CD4-positive, alpha-beta T cell treated with Interleukin-1 beta for 1 hour (primary cell): ENCODE data around the gene KLHL22.
"Not testable (repeated sequence)": the region's sequence is repeated elsewhere in the genome, so short reads cannot be mapped to it uniquely, and the experiment has no call there.

Experiments used
- DNase-seq, 2 donors: peaks; one replicate each; pipeline ENCODE4 v3.0.0-alpha.2; 2020 to 2022

The KLHL22 gene

DNA sequence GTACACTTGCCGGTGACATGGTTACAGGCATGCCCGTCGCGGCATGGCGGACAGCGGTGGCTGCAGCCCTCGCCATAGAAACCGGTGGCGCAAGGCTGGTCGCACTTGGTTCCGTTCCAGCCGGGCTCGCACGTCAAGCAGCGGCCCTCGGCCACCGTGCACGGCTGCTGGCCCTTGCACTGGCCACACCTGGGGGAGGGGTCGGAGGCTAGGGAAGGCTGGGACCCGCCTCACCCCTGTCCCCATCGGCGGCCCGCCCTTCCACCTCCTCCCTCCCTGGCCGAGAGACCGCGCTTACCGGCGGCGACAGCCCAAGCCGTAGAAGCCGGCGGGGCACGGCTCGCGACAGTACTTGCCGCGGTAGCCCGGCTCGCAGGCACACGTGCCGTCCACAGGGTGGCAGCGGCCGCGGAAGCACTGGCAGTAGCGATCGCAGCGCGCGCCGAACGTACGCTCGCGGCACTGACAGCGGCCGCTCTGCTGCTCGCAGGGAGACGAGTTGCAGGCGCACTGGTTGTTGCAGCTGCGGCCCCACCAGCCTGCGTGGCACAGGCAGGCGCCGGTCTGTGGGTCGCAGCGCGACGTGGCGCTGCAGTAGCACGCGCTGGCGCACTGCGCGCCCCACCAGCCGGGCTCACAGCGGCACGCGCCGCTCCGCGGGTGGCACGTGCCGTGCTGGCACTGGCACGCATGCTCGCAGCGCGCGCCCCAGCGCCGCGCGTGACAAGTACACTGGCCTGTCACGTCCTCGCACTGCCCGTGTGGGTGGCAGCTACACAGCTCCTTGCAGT, 64.7 kb downstream of the KLHL22 start:
- peak; percentile 60 to 65 for DNase-seq

DNA sequence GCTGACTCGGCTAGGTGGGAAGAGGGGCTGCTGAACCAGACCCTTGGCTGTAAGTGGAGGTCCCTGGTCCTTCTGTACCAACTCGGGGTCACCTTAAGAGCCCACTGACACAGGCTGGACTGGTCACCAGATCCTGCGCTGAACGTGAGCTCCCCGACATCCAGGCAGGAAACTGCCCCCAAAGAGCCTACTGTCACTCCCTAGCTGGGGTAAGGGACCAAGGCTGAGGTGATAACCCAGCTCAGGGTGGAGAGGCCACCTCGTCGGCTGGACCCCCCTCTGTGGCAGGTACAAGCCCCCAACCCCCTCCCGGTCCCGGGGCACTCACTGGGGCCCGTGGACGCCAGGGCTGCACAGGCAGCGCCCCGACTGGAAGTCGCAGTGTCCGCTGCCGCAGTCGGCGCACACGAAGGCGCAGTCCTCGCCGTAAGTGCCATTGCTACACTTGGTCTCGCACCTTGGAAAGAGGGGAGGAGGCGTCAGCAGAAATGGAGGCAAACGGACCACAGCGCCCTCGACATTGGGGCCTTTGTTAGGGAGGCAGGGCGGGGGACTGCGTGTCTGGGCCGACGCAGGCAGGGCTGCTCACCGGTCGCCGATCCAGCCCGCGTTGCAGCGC, 65.4 kb downstream of the KLHL22 start:
- peak in 1 of 2 donors; percentile 22 for DNase-seq

DNA sequence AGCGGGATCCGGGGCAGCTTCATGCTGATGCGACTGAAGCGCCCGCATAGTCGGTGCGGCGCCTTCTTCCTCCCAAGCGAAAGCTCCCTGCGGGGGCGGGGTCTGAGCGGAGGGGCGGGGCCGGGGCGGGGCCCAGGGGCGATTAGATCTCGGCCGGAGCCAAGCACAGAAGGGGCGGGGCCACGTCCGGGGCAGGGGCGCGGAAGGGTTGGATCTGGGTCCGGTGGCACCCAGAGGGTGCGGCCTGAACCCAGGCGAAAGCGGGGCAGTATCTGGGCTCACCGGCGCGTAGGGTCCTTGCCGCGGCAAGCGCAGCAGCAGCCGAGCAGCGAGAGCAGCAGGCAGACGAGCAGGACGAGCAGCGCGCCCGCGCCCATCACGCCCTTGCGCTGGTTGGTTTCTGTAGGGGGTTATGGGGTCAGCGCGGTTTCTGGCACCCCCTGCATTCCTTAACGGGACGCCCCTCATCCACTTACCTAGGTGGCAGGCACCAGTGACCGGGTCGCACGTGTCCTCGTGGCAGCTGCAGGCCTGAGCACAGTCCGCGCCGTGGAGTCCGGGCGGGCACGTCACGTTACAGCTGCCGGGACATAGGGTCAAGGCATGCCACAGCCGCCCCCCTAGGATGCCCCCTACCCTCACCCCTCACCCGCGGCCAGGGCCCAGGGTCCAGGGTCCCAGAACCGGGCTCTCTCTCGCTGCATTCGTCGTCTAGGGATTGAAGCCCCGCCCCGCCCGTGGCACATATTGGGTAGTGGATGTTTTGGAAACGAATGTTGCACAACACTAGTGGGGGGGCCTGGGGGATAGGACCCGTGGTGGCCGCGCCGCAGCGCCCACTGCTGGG, 66.1 kb downstream of the KLHL22 start:
- peak; percentile 82 to 85 for DNase-seq

DNA sequence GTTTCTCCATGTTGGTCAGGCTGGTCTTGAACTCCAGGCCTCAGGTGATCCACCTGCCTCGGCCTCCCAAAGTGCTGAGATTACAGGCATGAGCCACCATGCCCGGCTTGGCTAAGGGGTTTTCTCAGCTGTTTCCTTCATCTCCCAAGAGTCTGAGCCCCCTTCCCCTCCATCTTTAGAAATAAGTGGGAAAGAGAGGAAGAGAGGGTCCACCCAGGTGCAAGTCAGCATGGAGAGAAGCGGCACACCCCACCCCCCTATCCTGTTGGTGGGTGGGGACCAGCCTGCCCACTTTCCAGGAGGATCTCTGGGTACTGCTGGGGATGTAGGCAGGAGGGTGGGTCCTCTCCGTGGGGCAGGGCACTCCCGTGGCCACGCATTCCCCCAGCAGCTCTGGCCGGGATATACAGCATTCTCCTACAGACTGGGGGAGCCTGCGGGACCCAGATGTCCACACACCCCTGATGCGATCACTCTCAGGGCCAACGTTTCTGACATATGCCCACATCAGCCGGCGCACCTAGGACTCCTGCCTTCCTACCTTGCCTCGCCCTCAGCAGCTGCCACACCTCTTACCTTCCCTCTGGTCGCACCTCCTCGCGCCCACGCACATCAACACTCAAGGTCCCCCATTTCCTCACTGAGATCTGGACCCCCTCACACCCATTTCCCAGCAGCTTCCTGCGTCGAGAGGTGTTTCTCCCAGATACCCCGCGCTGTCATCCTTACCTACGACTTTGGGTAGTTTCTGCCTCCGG, 66.9 kb downstream of the KLHL22 start:
- no peak for DNase-seq

DNA sequence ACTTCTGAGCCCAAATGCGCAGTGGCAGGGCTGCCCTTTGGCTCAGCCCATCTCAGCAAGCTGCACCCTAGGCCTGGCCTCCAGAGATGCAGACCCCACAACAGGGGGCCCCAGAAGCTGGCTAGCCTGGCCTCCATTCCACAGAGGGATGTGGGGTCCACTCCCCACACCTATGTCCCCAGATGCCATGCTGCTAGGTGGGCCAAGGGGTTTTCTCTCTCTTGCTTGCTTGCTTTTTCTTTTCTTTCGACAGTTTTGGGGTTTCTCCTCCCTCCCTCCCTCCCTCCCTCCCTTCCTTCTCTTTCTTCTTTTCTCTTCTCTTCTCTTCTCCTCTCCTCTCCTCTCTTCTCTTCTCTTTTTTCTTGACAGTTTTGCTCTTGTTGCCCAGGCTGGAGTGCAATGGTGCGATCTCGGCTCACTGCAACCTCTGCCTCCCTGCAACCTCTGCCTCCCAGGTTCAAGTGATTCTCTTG, 67.6 kb downstream of the KLHL22 start:
- DNase-seq, result no peak

DNA sequence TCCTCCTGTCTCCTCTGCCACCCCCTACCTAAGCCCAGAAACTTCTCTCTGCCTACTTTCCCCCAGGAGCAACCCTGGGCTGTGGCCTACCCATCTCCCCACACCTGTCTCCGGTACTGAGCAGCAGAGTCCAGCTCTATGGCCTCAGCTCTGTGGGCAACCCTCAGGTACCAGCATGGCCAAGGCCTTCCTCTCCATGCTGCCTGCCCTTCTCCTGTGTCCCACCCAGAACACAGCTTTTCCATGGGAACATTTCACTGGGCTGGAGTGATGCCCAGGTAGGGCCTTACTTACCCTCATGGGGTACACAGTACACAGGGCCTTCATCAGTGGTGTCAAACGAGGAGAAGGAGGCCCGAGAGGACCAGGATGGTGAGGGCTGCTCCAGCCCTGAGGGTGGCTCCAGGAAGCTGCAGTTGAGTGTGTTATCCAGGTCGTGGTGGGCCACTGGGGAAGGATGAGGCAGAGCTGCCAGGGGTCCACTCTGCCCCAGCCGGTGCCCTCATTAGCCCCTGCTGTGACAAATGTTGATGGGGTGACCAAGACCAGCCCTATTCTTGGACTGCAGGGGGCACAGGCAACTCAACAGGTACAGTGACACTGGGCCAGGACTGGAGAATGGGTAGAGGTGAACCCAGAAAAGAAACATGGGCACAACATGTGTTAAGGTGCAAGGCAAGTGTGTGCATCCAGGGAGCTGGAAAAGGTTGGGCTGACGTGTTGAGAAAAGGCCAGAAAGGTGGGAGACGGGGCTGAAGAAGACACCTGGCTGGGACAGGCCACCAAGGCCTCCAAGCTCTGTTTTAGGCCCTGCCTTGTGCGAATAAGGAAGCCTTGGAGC, 68.3 kb downstream of the KLHL22 start:
- no peak for DNase-seq

DNA sequence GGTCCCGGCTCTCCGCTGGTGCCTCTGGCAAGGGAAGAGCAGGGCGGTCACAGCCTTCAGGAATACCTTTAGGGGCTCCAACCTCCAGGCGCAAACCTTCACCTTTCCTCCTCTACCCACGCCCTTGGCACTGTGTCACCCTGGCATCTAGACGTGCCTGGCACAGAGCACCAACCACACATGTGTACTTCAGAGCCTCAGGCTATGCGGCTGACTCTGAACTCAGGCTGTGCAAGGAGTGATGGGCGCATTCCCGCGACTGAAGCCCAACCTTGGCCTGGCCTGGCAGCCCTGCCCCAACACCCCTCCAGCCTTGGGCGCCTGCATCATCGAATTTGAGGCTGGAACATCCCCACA, 69.4 kb downstream of the KLHL22 start:
- DNase-seq, result no peak

DNA sequence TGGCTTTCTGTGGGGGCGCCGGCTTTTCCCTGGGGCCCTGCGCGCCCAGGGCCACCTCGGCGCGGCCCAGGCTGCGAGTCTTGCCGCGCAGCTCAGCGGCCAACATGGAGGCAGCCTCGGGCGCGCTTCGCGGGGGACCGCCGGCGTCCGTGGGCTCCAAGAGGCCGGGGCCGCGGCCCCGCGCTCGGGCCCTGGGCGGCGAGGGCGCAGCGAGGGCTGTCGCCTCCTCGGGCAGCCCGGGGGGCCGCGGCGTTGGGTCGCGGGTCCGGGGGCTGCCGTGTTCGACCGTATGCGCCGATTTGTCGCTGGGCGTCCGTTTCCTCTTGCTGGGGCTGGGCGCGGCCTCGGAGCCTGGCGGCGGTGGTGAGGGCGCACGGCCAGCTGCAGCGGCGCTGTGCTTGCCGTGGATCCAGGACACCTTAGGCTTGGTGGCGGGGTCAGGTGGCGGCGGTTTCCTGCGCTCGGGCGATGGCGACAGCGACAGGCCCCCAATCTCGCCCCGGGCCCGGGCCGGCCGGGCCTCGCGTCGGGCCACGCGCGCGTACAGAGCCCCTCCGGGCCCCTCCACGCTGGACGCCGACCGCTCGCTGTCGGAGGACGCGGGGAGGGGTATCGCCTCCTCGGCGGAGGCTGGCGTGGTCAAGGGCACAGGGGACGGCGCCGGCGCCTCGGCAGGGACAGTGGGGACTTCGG, 69.9 kb downstream of the KLHL22 start:
- DNase-seq, result no peak

DNA sequence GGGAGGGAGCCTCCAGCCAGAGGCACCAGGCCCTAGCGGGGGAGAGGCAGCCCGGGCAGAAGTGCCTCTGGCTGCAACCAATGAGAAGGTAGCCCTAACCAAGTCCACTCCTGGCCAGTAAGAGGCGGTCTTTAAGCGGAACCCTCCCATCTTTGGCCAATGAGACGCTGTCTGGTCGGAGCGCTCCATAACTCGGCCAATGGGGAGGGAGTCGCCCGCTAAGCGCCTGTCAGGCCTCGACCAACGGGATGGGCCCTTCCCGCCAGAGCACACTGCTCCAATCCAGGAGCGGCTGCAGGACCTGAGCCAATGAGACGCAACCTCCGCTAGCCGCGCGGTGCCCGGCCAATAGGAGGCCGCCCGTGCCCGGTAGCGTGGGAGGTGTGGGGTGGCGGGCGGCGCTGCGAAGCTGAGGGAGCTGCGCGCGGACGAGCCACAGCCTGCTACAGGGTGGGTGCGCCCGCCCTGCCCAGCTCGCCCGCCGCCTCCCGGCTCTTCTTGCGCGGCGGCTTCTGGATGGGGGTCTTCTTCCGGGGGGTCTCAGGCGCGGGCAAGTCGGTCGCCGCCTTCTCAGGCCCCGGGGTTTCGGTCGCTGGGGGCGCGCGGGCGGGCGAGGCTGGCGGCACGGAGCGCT, 70.5 kb downstream of the KLHL22 start:
- DNase-seq, result no peak

DNA sequence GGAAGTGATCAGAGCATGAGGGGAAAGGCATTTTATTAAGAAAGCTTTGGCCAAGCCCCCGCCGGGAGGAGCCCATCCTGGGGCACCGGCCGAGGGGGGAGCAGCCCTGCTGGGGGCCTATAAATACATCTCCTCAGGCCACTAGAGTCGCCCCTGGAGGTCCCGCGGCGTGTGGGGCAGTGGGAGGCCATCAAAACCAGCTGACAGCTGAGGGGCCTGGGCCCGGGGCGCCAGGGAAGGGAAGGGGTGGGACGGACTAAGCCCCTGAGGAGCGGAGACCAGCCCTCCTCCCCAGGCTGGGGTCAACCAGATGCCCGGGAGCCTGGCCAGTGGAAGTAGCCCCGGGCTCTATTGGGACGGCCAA, 71.0 kb downstream of the KLHL22 start:
- no peak for DNase-seq

DNA sequence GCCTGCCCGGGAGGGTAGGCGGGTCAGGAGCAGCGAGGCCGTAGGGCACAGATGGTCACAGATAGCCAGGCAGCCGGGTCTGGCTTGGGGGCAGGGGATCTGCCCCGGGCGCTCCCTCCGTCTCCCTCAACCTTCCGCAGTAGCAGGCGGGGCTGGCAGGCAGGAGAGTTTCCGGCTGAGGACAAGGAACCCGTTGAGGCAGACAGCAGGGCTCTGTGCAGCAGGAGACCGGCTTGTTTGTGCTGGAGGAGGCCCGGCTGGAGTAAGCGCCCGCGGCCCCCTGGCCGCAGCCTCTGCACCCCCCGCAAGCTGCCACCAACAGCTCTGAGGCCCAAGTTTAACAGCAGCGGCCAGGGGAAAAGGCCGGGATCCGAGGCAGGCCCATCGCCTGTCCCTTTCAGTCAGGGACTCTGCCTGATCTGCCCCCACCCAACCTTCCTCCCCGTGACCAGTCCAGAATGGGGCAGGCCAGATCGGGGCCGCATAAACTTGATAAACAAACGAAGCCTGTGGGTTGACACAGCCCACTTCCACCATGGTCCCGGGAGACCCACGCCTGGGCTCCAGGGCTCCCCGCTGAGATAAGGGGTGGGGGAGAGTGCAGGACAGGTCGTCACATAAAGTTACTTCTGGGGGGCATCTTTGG, 71.6 kb downstream of the KLHL22 start:
- no peak for DNase-seq

DNA sequence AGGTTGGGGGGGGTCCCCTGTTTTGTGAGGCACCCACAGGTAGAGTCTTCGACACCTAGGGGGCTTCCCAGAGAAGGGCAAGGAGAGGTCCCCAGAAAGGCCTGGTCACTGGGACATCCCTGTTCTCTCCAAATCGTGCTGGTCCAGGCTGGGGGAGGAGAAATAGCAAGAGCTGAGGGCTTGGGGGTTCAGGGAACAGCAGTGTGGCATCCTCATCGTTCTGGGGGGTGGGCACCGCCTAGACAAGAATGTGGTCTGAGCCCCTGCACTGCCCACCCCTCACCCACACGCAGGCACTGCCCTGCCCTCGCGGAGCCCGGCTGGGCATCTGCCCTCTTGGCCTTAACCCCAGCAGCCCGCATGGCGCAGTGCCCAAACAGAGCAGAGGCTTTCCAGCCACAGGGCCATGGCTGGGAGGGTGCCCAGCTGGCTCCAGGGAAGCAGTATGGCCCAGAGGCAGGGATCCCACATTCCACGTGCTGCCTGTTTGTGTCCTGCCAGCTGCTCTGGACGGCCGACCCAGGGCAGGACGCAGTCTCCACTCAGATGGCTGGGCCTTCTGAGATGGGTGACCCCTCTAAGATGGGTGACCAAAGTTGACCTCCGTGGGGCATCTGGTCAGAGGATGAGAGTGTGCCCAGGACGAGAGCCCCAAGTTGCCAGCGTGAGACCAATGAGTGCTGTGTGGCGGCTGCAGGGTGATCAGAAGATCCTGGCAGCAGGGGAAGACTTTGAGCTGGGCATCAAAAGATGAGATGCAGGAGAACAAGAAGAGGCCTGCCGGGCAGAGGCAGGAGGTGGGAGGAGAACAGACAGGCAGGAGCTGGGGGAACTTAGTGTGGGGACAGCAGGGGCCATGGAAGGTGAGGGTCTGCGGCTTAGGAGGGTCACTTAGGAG, 72.3 kb downstream of the KLHL22 start:
- no peak for DNase-seq

DNA sequence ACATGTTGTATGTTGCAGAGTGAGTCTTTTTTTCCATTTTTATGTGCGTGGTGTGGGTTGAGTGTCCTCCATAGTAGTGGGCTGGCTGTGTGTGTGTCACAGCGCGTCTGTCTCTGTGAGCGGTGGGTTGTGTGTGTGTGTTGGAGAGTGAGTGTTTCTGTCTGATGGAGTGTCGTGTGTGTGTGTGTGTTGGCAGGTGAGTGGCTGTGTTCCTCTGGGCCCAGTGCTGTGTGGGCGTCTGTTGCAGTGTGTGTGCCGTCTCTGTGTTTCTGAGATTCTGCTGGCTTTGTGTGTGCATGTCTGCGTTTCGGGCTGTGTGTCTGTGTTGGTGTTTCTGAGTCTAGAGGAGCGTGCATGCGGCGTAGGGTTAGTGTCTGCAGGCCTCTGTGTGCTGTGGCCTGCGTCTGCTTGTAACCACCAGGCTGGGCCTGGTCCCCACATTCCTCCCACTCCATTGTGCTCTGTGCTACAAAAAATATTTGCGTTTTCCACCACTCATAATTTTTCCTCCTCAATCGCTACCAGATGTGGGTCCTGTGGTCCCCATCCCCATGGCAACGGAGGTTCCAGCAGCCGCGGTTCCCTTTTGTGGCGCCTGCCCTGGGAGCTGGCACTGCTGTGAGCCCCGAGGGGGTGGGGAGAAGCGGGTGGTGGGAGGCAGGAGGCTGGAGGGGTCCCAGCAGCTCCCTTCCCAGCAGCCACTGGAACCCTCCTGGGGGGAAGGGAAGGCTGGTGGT, 73.2 kb downstream of the KLHL22 start:
- DNase-seq, result no peak

DNA sequence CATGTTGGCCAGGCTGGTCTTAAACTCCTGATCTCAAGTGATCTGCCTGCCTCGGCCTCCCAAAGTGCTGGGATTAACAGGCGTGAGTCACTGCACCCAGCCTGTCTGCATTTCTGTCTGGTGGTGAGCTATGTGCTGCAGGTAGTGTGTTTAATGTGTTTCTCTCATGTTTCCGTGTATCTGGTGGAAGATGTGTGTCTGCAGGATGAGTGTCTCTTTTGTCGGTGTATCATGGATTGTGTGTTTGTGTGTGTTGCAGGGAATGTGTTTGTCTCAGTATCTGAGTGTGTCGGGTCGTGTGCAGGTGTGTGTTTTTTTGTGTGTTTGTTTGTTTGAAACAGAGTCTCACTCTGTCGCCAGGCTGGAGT, 74.1 kb downstream of the KLHL22 start:
- no peak for DNase-seq

DNA sequence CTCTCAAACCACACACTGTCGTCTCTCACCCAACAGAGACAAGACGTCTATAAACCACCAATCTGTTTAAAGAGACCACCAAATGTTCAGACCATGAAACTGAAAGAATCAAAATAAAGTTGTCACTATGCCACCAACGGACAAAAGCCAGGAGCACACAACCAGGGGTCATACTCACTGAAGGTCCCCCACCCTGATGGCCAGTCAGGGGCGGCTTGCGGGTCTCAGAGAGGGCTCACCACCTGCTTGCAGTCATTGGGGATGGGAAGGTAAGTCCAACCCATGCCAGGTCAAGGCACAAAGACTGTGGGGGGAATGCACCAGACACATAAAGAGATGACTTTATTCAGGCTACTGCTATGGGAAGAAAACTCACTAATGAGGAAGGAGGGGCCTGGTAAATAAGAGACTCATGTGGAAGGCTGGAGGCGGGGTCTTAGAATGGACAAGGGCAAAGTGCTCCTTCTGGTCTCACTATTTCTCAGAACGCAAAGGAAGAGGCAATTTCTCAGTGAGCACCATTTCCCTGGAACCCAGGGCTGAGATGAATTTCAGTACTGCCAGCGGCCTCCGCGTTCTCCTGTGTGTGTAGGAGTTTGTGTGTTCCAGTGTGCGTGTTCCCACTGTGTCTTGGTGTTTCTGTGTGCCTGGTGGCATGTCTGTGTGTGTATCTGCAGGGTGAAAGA, 75.3 kb downstream of the KLHL22 start:
- no peak for DNase-seq

DNA sequence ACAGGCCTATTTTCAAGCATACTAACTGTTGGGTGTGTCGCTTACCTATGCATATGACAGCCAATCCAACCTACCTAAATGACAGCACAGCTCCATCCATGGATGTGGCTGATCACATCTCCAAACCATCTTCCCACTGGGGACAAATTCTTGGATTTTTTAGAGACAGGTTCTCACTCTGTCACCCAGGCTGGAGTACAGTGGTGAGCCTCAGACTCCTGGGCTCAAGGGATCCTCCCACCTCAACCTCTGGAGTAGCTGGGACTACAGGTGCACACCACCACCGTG, 76.0 kb downstream of the KLHL22 start:
- no peak for DNase-seq

DNA sequence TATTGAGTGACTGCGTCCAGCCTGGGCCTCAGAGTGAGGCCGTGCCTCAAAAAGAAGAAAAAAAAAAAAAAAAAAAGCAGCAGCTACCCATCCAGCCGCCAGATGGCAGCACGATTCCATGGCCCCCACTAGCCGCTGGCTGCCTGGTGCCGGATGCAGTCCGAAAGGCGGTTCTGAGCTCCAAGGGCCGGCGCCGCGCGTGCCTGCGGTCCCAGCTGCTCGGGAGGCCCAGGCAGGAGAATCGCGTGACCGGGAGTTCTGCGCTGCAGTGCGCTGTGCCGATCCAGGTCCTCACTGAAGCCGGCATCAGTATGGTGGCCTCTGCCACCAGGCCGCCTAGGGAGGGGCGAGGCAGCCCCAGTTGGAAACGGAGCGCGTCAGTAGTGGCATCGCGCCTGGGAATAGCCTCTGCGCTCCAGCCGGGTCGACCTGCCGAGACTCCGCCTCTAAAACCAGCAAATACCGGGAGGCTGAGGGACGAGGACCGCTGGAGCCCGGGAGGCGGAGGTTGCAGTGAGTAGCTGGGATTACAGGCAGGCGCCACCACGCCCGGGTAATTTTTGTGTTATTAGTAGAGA, 77.3 kb downstream of the KLHL22 start:
- DNase-seq, result peak; percentile 77 to 78

DNA sequence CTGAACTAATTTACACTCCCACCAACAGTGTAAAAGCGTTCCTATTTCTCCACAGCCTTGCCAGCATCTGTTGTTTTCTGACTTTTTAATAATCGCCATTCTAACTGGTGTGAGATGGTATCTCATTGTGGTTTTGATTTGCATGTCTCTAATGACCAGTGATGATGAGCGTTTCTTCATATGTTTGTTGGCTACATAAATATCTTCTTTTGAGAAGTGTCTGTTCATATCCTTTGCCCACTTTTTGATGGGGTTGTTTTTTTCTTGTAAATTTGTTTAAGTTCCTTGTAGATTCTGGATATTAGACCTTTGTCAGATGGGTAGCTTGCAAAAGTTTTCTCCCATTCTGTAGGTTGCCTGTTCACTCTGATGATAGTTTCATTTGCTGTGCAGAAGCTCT, 79.9 kb downstream of the KLHL22 start:
- not testable (repeated sequence) for DNase-seq
